Hematopoietic multipotent progenitor cell treated with erythropoietin and hydrocortisone succinate and interleukin-3 and kit ligand, for 8 days (in vitro differentiated cells): ENCODE results near the gene CLASP1.
"Not testable (repeated sequence)": the region's sequence is repeated elsewhere in the genome, so short reads cannot be mapped to it uniquely, and the experiment has no call there.

Experiments used
- DNase-seq: peaks from one replicate; pipeline ENCODE4 v3.0.0-alpha.2; 2015

Gene CLASP1

DNA sequence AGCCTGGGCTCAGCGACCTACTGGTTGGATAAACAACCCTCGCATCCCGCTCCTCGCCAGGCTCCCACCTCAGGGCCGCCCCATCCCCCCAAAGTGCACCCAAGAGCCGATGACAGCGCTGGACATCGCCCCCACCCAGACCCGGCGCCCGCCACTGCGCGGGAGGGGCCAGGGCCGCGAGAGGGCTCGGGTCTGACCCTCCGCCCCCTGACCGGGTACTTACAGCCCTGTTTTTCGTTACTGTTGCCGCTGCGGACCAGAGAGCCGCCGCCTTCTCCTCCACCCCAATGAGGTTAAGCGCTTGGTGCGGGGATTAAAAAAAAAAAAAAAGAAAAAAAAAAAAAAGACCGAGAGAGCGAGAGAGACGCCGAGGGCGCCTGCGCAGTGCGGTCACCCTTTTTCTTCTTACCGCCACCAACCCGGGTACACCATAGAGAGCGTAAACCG, at the start of gene CLASP1:
Gene CLASP1 (minus strand): TSS at position 314 of the 447 bp plus-strand sequence. CDS start 43,567 bp downstream, outside the sequence.
- no peak for DNase-seq

DNA sequence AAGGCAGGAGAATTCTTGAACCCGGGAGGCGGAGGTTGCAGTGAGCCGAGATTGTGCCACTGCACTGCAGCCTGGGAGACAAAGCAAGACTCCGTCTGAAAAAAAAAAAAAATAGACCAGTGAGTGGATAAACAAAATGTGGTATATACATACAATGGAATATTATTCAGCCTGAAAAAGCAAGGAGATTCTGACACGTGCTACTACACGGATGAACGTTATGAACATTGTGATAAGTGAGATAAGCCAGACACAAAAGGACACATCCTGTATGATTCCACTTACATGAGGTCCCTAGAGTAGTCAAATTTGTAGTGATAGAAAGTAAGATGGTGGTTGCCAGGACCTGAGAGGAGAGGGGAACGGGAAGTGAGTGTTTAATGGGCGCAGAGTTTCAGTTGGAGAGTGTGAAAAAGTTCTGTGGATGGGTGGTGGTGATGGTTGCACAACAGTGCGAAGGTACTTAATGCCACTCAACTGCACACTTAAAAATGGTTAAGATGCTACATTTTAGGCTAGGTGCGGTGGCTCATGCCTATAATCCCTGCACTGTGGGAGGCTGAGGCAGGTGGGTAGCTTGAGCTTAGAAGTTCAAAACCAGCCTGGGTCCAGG, 49.2 kb upstream of the CLASP1 start:
- DNase-seq, result no peak

DNA sequence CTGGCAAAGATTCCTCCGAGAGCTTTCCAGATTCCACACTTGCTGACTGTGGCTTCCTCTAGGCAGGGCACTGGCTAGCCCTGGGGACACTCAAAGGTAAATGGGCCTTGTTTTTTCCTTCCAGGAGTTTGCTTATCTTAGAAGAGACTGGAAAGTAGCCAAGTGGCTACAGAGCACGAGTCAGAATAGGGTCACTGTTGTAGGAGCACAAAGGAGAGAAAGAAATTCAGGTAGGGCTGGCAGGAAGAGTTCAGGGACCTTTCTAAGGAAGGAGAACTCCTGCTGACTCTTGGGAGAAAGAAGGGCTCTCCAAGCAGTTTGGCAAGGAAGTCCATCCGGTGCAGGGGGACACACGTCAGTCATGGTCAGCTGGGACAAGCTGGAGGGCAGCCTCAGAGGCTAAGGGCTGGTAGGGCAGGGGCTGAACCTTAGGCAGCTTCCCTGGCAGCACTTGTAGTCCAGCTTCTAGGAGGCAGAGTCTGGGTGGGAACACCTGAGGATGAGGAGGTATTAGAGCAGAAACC, 47.9 kb upstream of the CLASP1 start:
- peak; percentile 10 for DNase-seq

DNA sequence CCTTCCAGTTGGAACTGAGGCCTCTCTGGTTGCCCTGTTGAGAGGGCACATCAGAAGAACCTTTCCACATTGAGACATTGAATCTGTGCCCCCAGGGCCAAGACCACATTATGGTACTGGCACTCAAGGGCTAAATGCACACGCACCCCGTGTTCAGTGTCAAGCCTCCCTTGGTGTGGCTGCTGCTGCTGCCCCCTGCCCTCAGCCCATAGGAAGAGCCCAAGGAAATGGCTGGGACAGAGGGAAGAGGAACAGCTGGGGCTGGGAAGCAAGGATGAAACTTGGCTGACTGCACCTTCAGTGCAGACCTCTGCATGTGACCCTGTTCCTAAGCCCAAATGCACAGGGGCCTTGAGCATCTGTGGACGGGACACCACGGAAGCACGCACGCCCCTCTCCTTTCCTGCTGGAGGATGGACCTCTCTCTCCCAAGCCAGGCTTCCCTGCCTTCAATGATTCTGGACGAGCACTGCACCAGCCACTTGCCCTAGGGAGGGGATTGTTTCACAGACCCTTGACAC, 47.2 kb upstream of the CLASP1 start:
- no peak for DNase-seq

DNA sequence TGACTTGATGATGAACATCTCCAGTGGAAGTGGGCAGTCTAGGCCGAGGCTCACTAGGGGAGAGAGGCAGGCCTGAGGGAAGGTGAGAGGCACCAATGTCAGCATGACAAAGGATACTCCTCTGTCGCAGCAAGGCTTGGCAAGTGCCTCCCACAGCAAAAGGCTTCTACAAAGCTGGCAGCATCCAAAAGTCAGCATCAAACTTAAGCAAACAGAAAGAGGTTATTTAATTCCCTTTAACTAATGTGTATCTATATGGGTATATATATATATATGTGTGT, 45.8 kb upstream of the CLASP1 start:
- no peak for DNase-seq

DNA sequence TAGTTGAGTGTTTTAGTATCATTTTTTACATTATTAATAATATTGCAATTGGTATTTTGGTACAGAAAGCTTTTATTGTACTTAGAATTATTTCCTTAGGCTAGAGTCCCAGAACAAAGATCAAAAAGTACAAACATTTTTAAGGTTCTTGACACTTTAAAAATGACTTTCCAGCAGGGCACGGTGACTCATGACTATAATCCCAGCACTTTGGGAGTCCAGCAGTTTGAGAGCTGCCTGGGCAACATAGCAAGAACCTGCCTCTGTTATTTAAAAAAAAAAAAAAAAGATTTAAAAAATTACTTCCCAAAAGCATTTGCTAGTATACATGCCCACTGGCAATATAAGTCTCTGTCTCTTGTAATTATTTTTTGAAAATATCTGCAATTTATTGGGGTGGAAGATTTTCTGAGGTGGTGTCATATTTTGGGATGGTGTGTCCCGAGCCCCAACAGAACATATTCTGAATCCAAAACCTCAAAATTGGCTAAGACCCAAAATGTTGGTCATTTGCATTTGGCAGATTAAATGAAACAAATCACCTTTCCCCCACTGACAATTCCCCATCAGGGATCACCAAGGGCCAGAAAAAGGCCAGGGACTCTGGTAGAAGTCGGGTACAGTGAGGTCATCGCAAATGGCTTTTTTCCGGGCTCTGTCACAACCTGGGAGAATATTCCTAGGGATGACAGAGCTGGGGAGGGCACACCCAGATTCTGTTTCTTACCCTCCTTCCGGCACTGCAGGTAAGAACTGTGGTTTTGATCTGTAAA, 45.3 kb upstream of the CLASP1 start:
- DNase-seq, result no peak

DNA sequence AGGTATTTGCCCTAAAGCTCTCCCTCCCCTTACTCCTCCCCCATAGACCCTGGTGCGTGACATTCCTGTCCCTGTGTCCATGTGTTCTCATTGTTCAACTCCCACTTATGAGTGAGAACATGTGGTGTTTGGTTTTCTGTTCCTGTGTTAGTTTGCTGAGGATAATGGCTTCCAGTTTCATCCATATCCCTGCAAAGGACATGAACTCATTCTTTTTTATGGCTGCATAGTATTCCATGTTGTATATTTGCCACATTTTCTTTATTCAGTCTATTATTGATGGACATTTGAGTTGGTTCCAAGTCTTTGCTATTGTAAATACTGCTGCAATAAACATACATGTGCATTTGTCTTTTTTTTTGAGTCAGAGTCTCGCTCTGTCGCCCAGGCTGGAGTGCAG, 41.3 kb upstream of the CLASP1 start:
- not testable (repeated sequence) for DNase-seq

- DNase-seq, result no peak
Observed at GRCh38 chr2:121690095-121690494, 40.8 kb upstream of the CLASP1 start.

DNA sequence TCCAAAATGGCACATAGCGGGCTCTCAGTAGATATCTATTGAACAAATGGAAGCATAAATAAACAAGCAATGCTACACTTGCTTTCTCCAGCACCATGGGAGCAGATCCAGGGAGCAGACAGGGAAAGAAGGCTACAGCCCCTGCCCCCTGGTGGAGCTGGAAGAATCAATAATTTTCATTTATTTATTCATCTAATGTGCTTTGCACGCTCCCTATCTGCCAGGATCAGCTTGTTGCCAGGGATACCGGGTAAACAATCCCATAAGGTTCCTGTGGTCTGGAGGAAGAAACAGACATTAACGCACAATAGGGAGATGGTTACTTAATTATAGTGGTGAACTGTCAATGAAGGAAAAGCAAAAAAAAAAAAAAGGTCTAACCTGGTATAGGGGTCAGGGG, 40.1 kb upstream of the CLASP1 start:
- DNase-seq, result peak; percentile 45

GRCh38 chr2:121688820-121689219, 39.6 kb upstream of the CLASP1 start:
- DNase-seq, result no peak

- DNase-seq, result no peak
Observed at GRCh38 chr2:121686902-121687301, 37.6 kb upstream of the CLASP1 start.

DNA sequence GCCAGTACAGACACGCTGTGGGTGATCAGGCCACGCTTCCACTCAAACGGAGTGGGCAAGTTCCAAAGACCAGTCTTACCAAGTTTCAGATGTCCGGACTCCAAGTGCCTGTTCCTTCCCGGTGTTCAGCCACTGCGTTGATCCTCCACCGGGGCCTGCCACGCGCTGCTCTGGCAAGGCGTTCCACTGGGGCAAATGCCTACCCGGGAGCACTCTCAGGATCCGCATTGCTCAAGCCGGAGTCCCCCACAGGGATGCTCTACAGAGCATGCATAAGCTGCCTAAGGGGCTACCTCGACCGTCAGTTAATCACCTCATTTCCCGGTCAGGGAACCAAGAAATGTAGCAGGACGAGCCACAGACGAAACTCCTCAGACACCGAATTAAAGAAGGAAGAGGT, 37.0 kb upstream of the CLASP1 start:
- no peak for DNase-seq

DNA sequence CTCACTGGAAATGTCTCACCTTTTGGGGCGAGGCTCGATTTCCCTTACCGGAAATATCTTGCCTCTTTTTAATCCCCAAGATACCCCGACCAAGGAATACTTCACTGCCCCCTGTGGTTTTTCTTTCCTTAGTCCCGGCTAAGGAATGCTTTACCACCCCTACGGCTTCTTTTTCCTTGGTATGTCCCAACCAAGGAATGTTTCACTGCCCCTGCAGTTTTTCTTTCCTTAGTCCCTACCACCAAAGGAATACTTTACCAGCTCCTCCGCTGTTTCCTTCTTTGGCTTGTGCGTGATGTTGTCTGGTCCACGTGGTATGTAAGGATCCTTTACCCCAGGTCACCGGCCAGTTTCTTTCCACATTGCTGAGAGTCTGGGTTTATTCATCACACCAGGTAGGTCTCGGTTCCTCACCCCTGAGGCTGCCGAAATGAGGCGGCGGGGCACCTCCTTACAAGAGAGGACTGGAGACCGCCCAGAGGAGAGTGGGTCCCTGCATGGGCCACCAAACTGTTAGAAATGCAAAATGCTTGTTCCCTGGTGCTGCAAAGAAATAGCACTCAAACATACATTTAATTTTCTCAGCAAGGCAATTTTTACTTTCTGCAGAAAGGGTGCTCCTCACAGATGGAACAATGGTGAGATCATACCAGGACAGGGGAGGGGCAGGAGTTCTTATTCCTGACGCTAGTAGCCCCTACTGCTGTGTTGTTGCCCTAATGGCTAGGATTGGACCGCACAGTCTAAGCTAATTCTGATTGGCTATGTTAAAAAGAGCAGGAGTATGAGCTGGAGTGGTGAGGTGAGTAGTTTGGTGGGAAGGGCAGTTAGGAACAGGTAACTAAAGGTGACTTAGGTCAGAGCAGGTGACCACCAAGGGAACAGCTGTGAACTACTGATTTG, 33.4 kb upstream of the CLASP1 start:
- DNase-seq, result no peak

DNA sequence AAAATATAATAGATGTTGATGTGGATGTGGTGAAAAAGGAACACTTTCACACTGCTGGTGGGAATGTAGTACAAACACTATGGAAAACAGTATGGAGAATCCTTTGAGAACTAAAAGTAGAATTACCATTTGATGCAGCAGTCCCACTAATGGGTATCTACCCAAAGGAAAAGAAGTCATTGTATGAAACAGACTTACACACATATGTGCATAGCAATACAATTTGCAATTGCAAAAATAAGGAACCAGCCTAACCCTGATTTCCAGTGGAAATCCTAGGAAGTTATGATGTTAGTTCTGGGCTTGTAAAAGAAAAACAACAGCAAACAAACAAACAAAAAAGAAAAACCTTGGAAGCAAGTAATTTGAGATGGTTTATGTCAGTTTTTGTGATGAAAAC, 28.6 kb upstream of the CLASP1 start:
- no peak for DNase-seq

DNA sequence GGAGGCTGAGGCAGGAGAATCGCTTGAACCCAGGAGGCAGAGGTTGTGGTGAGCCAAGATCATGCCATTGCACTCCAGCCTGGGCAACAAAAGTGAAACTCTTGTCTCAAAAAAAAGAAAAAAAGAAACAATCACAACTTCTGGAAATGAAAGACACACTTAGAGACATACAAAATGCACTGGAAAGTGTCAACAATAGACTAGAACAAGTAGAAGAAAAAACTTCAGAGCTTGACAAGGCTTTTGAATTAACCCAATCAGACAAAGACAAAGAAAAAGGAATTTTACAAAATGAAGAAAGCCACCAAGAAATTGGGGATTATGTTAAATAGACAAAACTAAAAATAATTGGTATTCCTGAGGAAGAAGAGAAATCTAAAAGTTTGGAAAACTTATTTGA, 22.4 kb upstream of the CLASP1 start:
- not testable (repeated sequence) for DNase-seq

GRCh38 chr2:121670181-121670580, 20.9 kb upstream of the CLASP1 start:
- DNase-seq, result peak; percentile 73

- DNase-seq, result no peak
Observed at GRCh38 chr2:121667618-121668017, 18.4 kb upstream of the CLASP1 start.

- DNase-seq, result no peak
Observed at GRCh38 chr2:121666042-121666441, 16.8 kb upstream of the CLASP1 start.

DNA sequence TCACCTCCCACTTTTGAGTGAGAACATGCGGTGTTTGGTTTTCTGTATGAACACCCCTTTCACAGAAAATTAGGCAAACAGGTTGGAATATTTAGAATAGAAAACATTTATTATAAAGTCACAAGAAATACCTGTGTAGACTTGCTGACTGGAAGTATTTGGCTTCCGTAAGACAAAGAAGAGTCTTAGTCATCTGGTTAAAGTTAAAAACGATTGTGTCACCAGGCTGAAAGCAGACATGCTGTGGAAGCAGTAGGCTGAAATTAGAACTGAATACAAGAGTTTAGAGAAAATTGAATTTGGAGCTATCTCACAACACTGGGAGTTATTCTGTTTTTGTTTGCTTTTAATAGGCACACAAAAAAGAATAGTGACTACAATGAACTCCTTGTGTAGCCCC, 16.2 kb upstream of the CLASP1 start:
- no peak for DNase-seq

DNA sequence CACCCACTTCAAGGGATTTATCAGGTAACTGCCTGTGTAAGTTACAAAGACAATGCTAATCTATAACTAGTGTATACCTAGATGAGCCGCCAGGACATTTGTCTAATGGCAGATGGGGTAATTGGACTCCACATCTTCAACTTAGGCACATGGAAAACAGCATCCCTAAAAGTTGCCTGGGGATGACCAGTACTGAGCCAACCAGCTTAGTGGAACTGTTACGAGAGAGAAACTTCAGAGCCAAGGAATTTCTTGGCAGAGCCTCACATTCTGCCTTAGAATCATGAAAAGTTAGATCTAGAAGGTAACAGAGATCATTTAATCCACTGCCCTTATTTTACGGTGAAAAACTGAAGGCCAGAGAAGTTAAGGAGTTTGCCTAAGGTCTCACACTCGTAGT, 15.5 kb upstream of the CLASP1 start:
- no peak for DNase-seq

DNA sequence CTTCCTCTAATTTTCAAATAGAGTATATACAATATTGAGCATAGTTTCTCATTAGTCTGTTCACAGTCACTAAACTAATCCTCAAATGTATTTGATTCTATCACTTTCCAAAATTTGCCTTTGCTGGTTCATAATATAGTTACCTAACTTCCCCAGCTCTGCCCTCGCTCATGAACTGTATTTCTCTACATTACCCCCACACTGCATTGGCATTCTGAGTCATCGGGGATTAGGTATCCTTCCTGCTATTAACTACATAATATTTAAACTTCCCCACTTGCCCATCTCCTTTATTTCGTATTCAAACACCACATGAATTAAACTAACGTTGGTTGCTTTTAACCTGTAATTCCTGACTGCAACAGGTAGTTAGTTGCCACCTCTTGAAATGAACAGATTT, 14.8 kb upstream of the CLASP1 start:
- DNase-seq, result no peak

DNA sequence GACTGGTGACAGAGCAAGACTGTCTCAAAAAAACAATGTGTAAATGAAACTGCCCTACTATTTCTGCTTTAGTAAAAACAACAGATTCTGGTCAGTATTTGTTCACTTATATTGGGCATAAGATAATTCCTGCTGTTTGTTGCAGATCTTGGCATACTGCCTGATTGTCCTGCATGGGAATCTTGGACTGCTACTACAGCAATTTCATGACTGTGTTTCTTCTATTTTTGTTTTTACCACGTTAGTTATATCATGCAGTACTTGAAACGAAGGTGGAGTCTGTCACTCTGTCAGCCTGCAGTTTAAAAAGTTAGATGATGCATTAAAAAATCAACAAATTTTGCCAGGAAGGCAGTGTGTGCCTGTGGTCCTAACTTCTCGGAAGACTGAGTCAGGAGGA, 14.2 kb upstream of the CLASP1 start:
- DNase-seq, result no peak

- no peak for DNase-seq
Observed at GRCh38 chr2:121662656-121663055, 13.4 kb upstream of the CLASP1 start.
